ENCODE data around the gene SNAPC1.
"Not testable (repeated sequence)": the region's sequence is repeated elsewhere in the genome, so short reads cannot be mapped to it uniquely, and the experiment has no call there.

Gene SNAPC1

DNA sequence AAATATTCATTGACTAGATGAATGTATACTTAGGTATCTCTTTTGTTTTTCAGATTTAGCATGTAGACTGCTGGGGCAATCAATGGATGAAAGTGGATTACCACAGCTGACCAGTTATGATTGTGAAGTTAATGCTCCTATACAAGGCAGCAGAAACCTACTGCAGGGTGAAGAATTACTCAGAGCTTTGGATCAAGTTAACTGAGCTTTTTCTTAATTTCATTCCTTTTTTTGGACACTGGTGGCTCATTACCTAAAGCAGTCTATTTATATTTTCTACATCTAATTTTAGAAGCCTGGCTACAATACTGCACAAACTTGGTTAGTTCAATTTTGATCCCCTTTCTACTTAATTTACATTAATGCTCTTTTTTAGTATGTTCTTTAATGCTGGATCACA is 15.3 kb upstream of the SNAPC1 start:
- H3K4me3 ChIP-seq (ENCODE audit: low read length), result no peak overlapping the region
- DNase-seq (ENCODE audit: low read depth, low spot score), result no peak

DNA sequence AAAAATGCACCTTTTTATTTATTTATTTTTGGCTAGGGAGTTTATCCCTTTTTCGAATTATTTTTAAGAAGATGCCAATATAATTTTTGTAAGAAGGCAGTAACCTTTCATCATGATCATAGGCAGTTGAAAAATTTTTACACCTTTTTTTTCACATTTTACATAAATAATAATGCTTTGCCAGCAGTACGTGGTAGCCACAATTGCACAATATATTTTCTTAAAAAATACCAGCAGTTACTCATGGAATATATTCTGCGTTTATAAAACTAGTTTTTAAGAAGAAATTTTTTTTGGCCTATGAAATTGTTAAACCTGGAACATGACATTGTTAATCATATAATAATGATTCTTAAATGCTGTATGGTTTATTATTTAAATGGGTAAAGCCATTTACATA is 14.9 kb upstream of the SNAPC1 start:
- no peak for DNase-seq (ENCODE audit: low read depth, low spot score)
- H3K4me3 ChIP-seq (ENCODE audit: low read length), result no peak overlapping the region

DNA sequence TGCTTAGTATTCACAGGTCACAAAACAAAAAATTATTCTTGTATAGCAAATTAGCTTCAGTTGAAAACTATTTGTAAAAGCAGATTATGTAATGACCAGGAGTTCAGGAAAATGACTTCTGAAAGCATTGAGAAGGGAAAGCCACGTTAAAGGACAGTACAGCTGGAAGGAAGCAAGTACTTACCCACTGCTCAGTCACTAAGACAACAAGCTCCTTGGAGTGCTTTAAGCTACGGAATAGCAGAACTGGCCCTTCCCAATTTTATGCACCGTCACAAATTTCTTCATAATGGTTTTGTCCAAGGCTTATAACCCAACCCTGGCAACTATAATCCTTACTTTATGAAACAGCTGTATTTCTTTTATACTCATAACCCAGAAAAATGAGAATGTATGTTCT is 13.0 kb upstream of the SNAPC1 start:
- H3K4me3 ChIP-seq (ENCODE audit: low read length), result no peak overlapping the region
- no peak for DNase-seq (ENCODE audit: low read depth, low spot score)

DNA sequence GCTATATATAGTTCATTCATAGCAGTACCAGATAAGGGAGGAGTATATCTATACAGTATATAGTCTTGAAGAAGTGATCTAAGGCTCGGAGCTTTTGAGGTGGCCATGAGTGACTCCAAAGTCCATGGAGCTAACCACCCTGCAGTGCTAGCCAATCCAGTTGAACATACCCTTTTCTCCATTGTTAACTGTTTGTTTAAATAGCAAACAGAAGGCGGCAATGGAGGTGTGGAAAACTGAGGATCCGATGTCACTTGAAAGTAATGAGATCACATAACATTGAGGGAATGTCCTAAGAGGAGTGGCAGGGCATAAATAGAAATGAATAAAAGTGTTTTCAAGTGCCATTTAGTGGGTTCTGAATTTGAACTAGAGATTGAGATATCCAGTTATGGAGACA is 12.4 kb upstream of the SNAPC1 start:
- DNase-seq (ENCODE audit: low read depth, low spot score), result no peak
- H3K4me3 ChIP-seq (ENCODE audit: low read length), result peak overlapping the region; percentile 63

DNA sequence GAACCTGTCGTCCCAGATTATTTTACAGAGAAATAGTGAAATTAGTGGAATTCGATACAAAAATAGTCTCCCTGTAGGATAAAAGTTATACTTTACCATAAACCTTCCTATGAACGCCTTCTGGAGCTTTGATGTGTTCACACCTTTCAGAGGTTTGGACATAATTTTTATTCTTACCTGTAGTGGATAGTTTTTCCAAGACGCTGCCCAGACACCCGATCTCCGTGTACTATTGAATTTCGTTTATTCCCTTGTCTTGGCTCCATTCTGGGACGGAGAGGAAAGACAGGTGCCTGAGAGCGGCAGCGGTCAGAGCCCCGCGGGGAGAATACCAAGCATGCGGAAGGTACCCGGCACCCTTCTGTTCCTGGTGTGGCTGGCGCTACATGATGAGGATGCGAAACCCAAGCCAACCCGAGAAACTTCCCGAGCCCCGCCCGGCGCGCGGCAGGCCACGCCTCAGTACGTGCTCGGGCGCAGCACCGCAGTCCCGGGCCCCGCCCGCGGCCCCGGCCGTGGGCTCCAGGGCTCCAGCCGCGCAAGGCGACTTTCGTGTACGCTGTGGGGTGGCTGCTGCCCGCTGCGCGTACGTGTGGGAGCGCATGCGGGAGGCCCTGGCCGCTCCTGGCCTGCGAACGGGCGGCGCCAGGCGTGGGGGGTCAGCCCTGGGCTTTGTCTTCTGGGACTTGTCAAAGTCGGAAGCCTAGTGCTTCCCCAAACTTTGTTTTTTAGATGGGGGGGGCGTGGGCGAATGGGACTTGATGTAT is 11.3 kb upstream of the SNAPC1 start:
- peak overlapping the region; percentile 63 for H3K4me3 ChIP-seq (ENCODE audit: low read length)
- peak; percentile 83 for DNase-seq (ENCODE audit: low read depth, low spot score)

DNA sequence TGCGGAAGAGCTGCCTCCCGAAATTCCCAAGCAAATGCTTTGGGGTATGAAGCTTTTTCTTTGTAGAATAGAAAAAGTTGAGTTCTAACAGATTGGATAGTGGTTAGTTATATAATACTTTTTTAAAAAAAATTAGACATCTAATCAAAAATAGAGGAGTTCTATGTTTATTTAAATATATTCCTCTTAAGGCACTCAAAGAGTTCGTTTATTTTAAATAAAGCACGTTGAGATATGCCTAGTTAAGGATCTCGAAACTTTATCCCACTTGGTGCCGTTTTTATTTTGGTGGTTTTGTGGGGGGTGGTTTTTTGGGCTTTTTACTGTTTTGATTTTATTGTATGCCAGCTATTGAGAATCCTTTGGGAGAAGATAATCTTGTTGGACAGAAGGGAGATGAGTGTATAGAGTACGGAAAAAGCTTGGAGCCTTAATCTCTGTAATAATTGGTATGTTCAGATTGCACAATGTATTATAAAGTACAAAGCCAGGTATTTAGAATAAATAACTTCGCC is 10.7 kb upstream of the SNAPC1 start:
- no peak for DNase-seq (ENCODE audit: low read depth, low spot score)
- H3K4me3 ChIP-seq (ENCODE audit: low read length), result peak overlapping the region; percentile 63

DNA sequence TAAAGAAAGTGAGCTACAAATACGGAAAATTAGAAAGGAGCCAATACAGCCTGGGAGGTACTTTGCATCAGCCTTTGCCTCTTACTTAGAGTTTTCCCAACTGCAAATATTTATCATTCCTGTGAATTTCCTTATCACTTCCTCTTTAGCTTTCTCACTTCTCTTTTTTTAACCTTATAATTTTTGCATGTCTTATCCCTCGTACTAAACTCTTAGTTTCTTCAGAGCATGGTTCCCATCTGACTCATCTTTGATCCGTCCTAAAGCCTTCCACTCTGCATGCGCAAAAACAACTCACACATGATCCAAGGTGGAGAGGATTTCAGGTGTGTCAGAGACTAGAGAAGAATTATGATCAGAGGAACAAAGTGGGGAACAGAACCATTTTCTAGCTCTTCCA is 9.6 kb upstream of the SNAPC1 start:
- DNase-seq (ENCODE audit: low read depth, low spot score), result no peak
- no peak overlapping the region for H3K4me3 ChIP-seq (ENCODE audit: low read length)

DNA sequence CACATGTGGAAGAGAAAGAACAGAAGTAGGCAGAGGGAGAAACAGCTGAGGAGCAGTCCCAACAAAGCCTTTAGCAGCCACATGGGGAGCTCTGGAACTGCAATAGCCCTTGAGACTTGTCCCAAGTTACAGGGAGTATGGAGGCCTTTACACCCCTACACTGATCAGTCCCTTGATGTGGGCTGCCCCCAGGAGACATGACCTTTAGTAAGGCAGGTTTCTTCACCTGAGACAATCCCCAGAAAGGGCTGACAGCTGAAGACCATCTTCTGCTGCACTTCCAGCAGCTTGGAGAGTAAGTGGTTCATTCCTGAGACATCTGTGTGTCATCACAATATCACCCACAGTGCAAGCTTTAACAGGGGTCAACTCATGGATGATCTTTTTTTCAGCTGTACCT is 8.6 kb upstream of the SNAPC1 start:
- H3K4me3 ChIP-seq (ENCODE audit: low read length), result no peak overlapping the region
- no peak for DNase-seq (ENCODE audit: low read depth, low spot score)

DNA sequence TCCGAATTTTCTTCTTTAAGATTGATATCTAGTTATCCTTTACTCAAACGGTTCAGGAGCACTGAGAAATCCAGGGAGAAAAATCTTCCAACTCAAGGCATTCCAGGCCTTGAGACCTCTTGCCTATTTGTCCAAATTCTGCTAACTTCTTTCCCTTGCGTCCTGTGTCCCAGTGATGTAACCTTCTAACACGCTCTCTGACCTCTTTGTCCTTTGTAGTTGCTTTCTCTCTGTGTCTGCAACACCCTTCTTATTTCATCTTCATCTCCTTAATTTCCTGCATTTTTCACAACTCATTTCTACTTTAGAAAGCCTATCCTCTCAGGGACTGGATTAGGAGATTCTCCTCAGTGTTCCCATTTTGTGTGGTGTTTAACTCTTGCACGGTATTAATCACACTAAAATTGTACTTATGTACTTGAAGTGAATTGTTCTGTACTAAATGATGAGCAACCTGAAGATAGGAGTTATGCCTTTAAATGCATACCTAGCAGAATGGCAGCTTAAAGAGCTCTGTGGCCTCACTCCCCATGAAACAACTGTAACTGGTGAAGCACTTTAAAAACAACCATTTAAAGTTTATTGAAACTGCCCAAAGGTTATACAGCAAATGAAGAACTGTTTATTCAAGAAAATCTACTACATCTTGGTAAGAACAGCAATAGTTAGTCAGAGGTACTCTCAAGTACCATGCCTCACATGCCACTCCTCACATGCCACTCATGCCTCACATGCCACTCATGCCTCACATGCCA is 7.4 kb upstream of the SNAPC1 start:
- no peak for DNase-seq (ENCODE audit: low read depth, low spot score)
- no peak overlapping the region for H3K4me3 ChIP-seq (ENCODE audit: low read length)

DNA sequence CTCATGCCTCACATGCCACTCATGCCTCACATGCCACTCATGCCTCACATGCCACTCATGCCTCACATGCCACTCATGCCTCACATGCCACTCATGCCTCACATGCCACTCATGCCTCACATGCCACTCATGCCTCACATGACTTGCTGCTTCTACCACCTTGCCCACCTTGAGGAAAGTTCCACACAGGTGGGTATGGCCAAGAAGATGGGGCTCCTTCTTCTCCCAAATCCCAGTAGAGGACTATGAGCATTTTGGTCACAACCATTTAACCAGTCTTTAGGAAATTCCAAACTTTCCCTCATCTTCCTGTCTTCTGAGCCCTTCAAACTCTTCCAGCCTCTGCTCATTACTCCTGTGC is 6.9 kb upstream of the SNAPC1 start:
- H3K4me3 ChIP-seq (ENCODE audit: low read length); DNase-seq (ENCODE audit: low read depth, low spot score): not testable (repeated sequence)

DNA sequence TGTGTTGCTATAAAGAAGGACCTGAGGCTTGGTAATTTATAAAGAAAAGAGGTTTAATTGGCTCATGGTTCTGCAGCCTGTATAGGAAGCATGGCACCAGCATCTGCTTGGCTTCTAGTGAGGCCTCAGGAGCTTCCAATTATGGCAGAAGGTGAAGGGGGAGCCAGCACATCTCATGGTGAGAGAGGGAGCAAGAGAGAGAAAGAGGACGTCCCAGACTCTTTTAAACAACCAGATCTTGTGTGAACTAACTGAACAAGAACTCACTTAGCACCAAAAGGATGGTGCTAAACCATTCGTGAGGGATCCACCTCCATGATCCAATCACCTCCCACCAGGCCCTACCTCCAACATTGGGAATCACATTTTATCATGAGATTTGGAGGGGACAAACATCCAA is 6.1 kb upstream of the SNAPC1 start:
- no peak for DNase-seq (ENCODE audit: low read depth, low spot score)

DNA sequence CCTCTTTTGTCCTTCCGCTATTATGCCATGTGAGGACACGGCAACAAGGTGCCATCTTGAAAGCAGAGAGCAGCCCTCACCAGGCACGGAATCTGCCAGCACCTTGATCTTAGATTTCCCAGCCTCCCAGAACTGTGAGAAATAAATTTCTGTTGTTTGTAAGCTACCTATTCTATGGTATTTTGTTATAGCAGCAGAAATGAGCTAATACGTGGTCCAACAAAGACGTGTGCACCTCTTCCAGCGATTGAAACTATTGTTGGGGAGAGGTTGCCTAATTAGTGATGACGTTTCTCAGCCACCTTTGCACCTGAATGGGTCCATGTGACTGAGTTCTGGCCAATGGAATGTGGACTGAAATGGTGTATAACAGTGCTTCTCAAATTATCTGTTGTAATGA is 2.3 kb upstream of the SNAPC1 start:
- DNase-seq (ENCODE audit: low read depth, low spot score), result no peak
- no peak overlapping the region for H3K4me3 ChIP-seq (ENCODE audit: low read length)

More for the DNA sequence above, 6.1 kb upstream of the SNAPC1 start:
- H3K4me3 ChIP-seq (ENCODE audit: low read length), result no peak overlapping the region

DNA sequence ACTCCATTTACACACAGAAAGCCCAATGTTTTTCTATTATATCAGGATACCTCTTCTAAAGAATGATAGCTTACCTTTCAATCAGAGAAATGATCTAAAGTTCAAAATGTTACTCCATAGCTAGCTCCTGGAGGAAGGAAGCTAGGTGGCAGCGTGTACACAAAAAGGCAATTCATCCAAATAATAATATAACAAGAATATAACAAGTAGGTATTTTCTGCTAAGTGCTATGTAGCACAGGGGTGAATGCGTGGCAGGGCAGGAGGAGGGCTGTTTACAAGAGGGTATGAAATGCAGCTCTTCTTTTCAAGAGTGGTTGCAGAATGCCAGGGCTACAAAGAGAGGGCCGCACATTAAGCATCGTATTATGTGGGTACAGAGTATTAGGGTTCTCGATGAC is 663 bp upstream of the SNAPC1 start:
- no peak for DNase-seq (ENCODE audit: low read depth, low spot score)
- peak overlapping the region; percentile 98 for H3K4me3 ChIP-seq (ENCODE audit: low read length)

DNA sequence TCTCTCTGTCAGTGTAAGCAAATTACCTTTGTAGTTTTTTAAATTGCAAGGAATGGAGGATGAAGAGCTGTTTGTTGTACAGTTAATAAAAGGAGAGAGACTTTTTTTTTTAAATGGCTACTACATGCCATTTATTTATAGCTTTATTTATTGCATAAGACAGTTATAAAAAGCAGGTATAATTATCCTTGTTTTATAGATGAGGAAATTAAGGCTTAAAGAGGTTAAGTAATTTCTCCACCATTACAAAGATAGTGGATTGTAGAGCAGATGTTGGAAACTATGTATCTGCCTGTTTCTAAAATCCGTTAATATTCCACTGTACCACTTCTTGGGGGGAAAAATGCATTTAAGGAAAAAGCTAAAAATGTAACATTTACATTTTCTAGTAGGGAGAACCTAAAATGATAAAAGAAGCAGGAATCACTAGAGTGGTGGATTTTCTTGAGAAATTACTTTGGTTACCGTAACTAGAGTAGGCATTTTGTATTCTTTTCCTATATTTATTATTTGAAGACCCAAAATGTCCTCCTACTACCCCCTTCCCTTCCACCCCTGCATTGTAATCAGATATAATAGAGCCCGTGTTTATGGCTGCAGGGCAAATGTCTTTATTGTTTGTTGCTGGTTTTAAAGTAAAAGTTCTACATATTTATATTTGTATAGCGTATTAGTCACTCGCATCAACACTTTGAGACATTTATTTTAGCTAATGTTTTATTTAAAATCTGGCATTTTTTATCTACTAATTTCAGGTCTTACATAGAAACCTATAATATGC is 2.3 kb downstream of the SNAPC1 start:
- DNase-seq (ENCODE audit: low read depth, low spot score), result no peak
- H3K4me3 ChIP-seq (ENCODE audit: low read length), result no peak overlapping the region

DNA sequence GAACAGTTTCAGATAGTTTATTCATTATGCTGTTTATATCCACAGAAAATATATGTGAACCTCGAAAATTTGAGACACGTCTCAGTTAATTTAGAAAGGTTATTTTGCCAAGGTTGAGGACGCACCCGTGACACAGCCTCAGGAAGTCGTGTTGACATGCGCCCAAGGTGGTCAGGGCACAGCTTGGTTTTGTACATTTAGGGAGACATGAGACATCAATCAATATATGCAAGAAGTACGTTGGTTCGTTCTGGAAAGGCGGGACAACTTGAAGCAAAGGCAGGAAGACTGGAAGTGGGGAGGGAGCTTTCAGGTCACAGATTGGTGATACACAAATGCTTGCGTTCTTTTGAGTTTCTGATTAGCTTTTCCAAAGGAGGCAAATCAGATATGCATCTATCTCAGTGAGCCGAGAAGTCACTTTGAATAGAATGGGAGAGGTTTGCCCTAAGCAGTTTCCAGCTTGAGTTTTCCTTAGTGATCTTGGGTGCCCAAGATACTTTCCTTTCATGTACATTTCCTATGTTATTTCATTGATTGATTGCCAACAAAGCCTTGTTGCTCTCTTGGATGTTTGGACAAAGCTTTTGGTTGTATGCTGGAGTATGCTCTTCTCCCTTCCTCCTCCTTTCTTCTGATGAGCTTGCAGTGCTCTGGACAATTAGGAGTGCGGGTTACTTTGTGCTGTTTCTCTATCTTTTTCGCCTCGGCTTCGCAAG is 3.2 kb downstream of the SNAPC1 start:
- no peak for DNase-seq (ENCODE audit: low read depth, low spot score)
- no peak overlapping the region for H3K4me3 ChIP-seq (ENCODE audit: low read length)

DNA sequence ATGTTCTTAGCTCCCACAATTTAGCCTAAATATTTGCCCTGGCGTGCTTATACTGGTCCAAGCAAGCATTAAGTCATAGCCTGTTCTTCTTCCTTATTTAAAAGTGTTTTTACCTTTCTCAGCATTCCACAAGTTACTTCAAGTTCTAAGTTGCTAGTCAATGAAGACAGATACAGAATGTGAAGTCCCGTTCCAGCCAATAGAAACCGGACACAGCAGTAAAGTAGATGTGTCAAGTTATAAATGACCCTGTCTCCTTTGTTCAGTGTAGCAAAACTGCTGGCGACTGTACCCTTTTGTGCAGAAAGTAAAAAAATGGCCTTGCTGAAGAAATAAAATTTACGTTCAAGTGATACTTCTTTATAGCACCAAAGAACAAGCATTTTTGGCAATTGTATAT is 3.9 kb downstream of the SNAPC1 start:
- no peak overlapping the region for H3K4me3 ChIP-seq (ENCODE audit: low read length)
- DNase-seq (ENCODE audit: low read depth, low spot score), result no peak

DNA sequence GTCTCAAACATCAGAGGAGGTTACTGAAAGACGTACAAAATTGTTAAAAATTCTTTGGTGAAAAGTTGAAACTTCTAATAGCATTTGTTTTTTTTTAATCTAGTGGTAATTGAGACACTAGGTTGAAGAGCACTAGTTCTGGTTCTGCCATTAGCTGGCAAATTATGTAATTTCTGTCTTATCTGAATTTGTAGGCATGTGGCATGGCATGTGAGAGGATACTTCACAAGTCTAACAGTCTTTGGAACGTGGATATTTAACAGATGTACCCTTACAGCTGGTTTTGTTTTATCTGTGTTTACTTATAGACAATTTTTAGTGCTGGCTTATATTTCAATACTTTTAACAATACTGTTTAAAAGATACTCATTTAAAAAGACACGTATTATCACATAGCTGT is 6.0 kb downstream of the SNAPC1 start:
- no peak overlapping the region for H3K4me3 ChIP-seq (ENCODE audit: low read length)
- DNase-seq (ENCODE audit: low read depth, low spot score), result no peak

DNA sequence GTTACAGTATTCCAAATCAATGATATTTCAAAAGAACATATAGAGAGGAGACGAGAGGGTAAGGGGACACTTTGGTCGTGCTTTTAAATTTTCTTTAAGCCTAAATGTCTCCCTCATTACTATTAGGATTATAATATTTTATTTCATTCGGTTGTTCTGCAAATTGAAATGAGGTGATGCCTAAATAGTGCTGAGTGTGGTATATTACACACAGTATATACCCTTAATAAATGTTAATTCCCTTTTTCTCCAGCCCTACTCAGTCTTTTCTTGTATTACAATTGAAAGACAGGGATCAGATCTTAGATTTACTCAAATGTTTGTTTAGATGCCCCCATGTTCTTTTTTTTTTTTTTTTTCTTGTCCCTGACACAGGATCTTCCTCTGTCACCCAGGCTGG is 7.7 kb downstream of the SNAPC1 start:
- DNase-seq (ENCODE audit: low read depth, low spot score), result no peak
- no peak overlapping the region for H3K4me3 ChIP-seq (ENCODE audit: low read length)

DNA sequence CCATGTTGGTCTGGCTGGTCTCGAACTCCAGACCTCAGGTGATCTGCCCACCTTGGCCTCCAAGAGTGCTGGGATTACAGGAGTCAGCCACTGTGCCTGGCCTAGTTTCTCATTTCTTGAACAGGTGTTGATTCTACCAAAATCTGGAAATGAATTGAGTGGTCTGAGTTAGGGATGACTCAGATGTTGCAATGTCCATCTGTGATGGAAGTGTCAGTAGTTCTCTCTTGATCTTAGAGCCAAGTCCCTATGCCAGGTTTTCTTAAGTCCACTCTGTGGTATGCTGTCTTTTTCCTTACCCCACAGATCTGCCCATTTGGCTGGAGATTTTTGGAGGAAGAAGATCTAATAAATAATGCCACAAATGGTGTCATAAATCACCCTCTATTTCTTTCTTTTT is 12.6 kb downstream of the SNAPC1 start:
- no peak overlapping the region for H3K4me3 ChIP-seq (ENCODE audit: low read length)
- DNase-seq (ENCODE audit: low read depth, low spot score), result no peak
